ENCODE measurements around the gene CALD1.

DNA sequence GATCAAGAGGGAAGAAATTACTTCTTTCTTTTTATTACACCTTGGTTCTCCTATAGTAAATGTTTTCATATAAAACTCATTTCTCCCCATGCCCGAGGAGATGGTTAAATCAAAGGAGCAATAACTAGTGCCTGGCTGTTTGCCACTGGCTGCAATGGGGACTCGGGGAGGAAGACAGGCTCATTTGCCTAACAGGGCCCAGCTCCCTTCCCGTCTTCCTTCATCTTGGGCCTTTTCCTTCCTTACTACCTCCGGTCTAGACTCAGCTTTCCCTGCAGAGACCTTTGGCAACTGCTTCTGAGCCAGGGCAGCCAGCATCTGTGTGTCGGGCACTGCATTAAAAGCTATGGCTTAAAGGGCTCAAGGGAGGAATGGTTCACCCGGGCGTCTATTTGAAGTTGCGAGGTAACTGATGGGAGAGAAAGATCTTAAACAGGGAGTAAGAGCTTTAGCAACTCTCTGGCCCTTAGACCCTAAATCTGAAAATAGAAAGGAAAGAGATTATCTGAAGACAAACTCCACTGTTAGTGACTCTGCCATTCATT is 63.5 kb downstream of the CALD1 start:
- TF ChIP-seq, protein P1, sequence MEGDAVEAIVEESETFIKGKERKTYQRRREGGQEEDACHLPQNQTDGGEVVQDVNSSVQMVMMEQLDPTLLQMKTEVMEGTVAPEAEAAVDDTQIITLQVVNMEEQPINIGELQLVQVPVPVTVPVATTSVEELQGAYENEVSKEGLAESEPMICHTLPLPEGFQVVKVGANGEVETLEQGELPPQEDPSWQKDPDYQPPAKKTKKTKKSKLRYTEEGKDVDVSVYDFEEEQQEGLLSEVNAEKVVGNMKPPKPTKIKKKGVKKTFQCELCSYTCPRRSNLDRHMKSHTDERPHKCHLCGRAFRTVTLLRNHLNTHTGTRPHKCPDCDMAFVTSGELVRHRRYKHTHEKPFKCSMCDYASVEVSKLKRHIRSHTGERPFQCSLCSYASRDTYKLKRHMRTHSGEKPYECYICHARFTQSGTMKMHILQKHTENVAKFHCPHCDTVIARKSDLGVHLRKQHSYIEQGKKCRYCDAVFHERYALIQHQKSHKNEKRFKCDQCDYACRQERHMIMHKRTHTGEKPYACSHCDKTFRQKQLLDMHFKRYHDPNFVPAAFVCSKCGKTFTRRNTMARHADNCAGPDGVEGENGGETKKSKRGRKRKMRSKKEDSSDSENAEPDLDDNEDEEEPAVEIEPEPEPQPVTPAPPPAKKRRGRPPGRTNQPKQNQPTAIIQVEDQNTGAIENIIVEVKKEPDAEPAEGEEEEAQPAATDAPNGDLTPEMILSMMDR (IDR thresholded peaks at IDR 0.05), result no peak
- TF ChIP-seq ZFX (IDR thresholded peaks at IDR 0.05; ENCODE audit: borderline replicate concordance), result no peak
